OCI-LY1 (cell line): ENCODE results near the gene GLI3.

Experiments
- H2AFZ ChIP-seq: fragments of 200-600 bp; sonication (generic), shearing (Covaris generic); 2 replicates; pipeline ENCODE4 v1.6.0; 2014; ENCODE audit warnings: antibody characterized with exemption, mild to moderate bottlenecking, low read length
- H3F3A ChIP-seq: fragments of 200-600 bp; sonication (generic), shearing (Covaris generic); 2 replicates; pipeline ENCODE4 v1.6.0; 2014; ENCODE audit warnings: mild to moderate bottlenecking, antibody characterized with exemption, low read length, moderate library complexity; ENCODE audit not compliant: insufficient read depth
- H3K27ac ChIP-seq: fragments of 200-600 bp; sonication (generic); 2 replicates; pipeline ENCODE4 v1.5.1; 2014; ENCODE audit warnings: low read length, mixed run types, mild to moderate bottlenecking, low read depth; ENCODE audit not compliant: poor library complexity, severe bottlenecking
- H3K27me3 ChIP-seq: fragments of 200-600 bp; sonication (generic); 2 replicates; pipeline ENCODE4 v1.6.0; 2014; ENCODE audit warnings: antibody characterized with exemption, mild to moderate bottlenecking, low read length, moderate library complexity; ENCODE audit not compliant: insufficient read depth
- H3K36me3 ChIP-seq: fragments of 200-600 bp; sonication (generic); 2 replicates; pipeline ENCODE4 v1.6.1; 2014; ENCODE audit warnings: mild to moderate bottlenecking, antibody characterized with exemption, low read length, moderate library complexity, mixed read lengths; ENCODE audit not compliant: insufficient read depth
- H3K4me1 ChIP-seq: fragments of 200-600 bp; sonication (generic); 2 replicates; pipeline ENCODE4 v1.5.1; 2014; ENCODE audit warnings: mild to moderate bottlenecking, low read length, moderate library complexity; ENCODE audit not compliant: insufficient read depth, severe bottlenecking
- H3K4me2 ChIP-seq: fragments of 200-600 bp; sonication (generic), shearing (Covaris generic); 2 replicates; pipeline ENCODE4 v1.6.1; 2014; ENCODE audit warnings: low read length
- H3K4me3 ChIP-seq: fragments of 200-600 bp; sonication (generic); 2 replicates; pipeline ENCODE4 v1.5.1; 2014; ENCODE audit warnings: low read length, low read depth, mild to moderate bottlenecking, mixed read lengths; ENCODE audit not compliant: poor library complexity, severe bottlenecking
- H3K79me2 ChIP-seq: fragments of 200-600 bp; shearing (Covaris generic); 2 replicates; pipeline ENCODE4 v1.6.1; 2016; ENCODE audit warnings: mixed run types, low read length, mixed read lengths; ENCODE audit not compliant: insufficient read depth
- H3K9ac ChIP-seq: fragments of 200-600 bp; sonication (generic), shearing (Covaris generic); 2 replicates; pipeline ENCODE4 v1.6.1; 2014; ENCODE audit warnings: mild to moderate bottlenecking, low read length, mixed read lengths
- H3K9me2 ChIP-seq: fragments of 200-600 bp; sonication (generic), shearing (Covaris generic); 2 replicates; pipeline ENCODE4 v1.6.1; 2014; ENCODE audit warnings: low read depth, mild to moderate bottlenecking, low read length, mixed read lengths
- H3K9me3 ChIP-seq: fragments of 200-600 bp; shearing (Covaris generic); 2 replicates; pipeline ENCODE4 v1.6.1; 2014; ENCODE audit warnings: low read length, mixed read lengths
- H4K20me1 ChIP-seq: fragments of 200-600 bp; sonication (generic), shearing (Covaris generic); 2 replicates; pipeline ENCODE4 v1.6.0; 2016; ENCODE audit warnings: mild to moderate bottlenecking, low read length; ENCODE audit not compliant: insufficient read depth
- CTCF ChIP-seq: fragments of 200-600 bp; sonication (generic), shearing (Covaris generic); IDR thresholded peaks from 2 replicates; pipeline ENCODE4 v1.5.1; 2017; ENCODE audit warnings: mild to moderate bottlenecking, antibody characterized with exemption, low read length, moderate library complexity, mixed read lengths
- EZH2 ChIP-seq: fragments of 200-600 bp; sonication (generic), shearing (Covaris generic); IDR thresholded peaks from 2 replicates; pipeline ENCODE4 v1.8.0; 2017; ENCODE audit warnings: borderline replicate concordance, mixed run types, mild to moderate bottlenecking, antibody characterized with exemption, low read length, moderate library complexity, mixed read lengths

The GLI3 gene

GRCh38 chr7:42097752-42098151 is 139.3 kb downstream of the GLI3 start:
- Histone ChIP-seq H3K9me2 (no peaks in the 10 kb centered on the region), H3K9ac (no peak overlapping the region), H3K36me3 (no peaks in the 10 kb centered on the region), H3F3A (no peaks in the 10 kb centered on the region), H3K4me2 (no peak overlapping the region), H3K27ac (no peak overlapping the region), H2AFZ (no peak overlapping the region), H3K9me3 (no peaks in the 10 kb centered on the region), H3K4me3 (no peak overlapping the region), H3K79me2 (no peaks in the 10 kb centered on the region), H4K20me1 (no peaks in the 10 kb centered on the region), H3K27me3 (no peaks in the 10 kb centered on the region), H3K4me1 (no peaks in the 10 kb centered on the region)
- no peak for TF ChIP-seq CTCF
- no peak for TF ChIP-seq EZH2

DNA sequence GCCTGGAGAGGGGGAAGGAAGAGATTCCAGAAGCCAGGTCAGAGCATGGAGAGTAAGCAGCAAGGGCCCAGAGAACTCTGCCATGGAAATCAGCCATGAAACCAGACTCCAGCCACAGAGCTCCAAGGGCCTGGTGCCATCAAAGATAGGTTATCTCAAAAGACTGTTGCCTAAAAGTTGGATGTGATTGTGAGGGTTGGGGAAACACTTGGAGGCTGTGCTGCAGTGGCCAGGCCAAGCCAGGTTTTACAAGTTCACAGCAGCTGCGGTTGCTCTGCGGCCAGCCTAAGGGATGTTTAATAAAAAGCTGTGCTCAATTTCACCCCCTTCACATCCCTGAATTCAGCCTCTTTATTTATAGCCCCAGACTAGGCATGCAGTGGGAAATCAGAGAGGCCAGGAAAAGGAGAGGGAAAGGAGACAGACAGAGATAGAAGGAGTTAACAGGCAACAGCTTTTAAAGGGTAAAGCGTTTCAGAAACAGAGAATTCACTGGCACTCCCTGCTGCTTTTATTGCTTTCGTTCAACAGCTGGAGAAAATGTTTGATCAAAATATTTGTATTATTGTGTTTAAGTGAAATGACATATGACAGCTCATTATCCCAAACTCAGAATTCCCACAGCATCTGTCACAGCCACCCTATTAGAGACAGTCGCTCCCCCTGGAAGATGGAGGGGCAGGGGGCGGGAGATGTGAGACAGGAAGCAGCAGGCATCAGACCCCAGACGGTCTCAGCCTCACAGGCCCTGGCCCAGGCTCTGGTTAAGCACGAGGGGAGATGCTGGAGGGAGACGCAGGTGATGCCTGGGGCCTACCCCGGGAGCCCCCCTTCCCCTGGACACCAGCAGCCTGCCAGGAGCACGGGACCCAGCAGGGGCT is 140.1 kb downstream of the GLI3 start:
- H3K27me3 ChIP-seq: no peaks in the 10 kb centered on the region; the same call in 1 of the 2 replicates
- no peaks in the 10 kb centered on the region for H3K79me2 ChIP-seq
- no peak overlapping the region for H3K27ac ChIP-seq
- H3K4me3 ChIP-seq: no peak overlapping the region
- TF ChIP-seq CTCF: no peak
- no peak for TF ChIP-seq EZH2
- no peaks in the 10 kb centered on the region for H3K36me3 ChIP-seq
- H2AFZ ChIP-seq: no peak overlapping the region
- H3K4me2 ChIP-seq: no peak overlapping the region
- H4K20me1 ChIP-seq: no peaks in the 10 kb centered on the region
- H3K9me2 ChIP-seq: no peaks in the 10 kb centered on the region
- H3K4me1 ChIP-seq: no peaks in the 10 kb centered on the region
- H3K9ac ChIP-seq: no peak overlapping the region
- H3F3A ChIP-seq: no peaks in the 10 kb centered on the region
- H3K9me3 ChIP-seq: no peaks in the 10 kb centered on the region

- TF ChIP-seq CTCF (no peak), EZH2 (no peak)
- Histone ChIP-seq H3K9me3 (no peaks in the 10 kb centered on the region), H3K79me2 (no peaks in the 10 kb centered on the region), H3K4me3 (no peak overlapping the region), H3K27ac (no peak overlapping the region), H3K27me3 (no peaks in the 10 kb centered on the region; the same call in 1 of the 2 replicates), H3F3A (no peaks in the 10 kb centered on the region), H3K9me2 (no peaks in the 10 kb centered on the region), H2AFZ (no peak overlapping the region), H3K36me3 (no peaks in the 10 kb centered on the region), H3K9ac (no peak overlapping the region), H3K4me2 (no peak overlapping the region), H3K4me1 (no peaks in the 10 kb centered on the region), H4K20me1 (no peaks in the 10 kb centered on the region)
Measured at GRCh38 chr7:42096268-42096667, 140.7 kb downstream of the GLI3 start.
